NCI-H748 (cell line): ENCODE measurements around the gene MIF4GD.
"Not testable (repeated sequence)": the region's sequence is repeated elsewhere in the genome, so short reads cannot be mapped to it uniquely, and the experiment has no call there.

Experiments used
- DNase-seq: peaks from one replicate; lab custom pipeline; 2025; ENCODE audit not compliant: unreplicated experiment; lab: John Stamatoyannopoulos, UW

Gene MIF4GD

DNA sequence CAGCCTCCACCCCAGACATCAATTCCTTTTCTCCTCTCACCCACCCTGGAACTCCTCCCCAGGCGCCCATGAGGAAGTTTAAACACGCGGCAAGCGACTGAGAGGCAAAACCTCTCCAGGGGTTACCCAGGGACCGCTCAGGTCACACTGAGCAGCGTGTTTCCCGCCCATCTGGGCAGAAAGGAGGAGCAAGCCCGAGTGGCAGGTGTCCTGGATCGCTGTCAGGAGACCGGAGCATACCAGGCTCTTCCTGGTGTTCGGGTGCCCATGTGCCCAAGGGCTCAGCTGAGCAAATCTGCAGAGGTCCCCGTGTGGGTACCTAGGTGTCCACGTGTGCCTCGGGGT, 17.7 kb upstream of the MIF4GD start:
- DNase-seq: peak; percentile 68

- DNase-seq: no peak
These were observed 17.3 kb upstream of the MIF4GD start for GRCh38 chr17:75288359-75288758.

DNA sequence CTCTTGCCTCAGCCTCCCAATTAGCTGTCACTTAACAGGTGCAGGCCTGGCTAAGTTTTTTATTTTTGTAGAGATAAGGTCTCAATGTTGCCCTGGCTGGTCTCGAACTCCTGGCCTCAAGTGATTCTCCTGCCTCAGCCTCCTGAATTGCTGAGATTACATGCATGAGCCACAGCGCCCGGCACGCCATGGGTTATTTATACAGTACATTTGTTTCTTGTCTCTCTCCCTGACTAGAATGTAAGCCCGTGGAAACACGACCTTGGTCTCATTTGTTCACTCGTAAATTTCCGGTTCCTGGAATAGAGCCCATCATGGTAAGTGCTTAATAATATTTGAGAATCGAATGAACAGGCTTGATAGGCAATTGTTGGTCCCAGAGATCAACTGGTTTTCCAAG, 16.2 kb upstream of the MIF4GD start:
- DNase-seq: no peak

DNA sequence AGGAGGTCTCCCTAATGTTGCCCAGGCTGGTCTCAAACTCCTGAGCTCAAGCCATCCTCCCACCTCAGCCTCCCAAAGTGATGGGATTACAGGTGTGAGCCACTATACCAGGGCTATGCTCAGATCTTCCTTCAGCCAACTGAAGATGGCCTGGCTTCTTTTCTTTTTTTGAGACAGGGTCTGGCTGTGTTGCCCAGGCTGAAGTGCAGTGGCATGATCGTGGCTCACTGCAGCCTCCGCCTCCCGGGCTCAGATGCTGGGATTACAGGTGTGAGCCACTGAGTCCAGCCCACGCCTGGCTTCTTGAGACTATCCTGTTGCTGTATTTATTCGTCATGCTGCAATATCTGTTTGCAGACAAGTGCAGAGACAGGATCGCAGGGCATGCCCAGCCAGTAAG, 14.1 kb upstream of the MIF4GD start:
- no peak for DNase-seq

DNA sequence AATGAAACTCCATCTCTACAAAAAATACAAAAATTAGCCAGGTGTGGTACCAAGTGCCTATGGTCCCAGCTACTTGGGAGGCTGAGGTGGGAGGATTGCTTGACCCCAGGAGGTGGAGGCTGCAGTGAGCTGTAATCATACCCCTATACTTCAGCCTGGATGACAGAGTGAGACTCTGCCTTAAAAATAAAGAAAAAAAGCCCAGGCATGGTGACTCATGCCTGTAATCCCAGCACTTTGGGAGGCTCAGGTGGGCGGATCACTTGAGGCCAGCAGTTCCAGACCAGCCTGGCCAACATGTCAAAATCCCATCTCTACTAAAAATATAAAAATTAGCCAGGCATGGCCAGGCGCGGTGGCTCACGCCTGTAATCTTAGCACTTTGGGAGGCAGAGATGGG, 9.2 kb upstream of the MIF4GD start:
- DNase-seq: not testable (repeated sequence)

DNA sequence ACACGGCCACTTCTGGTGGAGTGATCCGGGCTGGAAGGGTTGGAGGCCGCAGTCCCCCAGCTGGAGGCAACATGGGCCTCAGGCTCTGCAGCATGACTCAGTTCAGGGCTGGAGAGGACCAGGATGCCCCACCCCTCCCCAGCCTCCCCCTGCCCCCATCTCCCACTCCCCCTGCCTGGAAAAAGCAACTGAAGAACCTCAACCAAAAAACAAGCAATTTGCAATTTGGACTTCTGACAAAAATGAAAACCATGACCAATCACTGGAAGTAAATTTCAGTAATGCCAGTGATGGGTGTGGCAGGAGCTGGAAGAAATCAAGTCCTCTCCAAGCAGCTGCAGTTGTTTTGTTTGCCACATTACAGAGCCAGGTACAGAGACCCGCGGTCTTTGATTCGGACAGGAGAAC, 6.6 kb upstream of the MIF4GD start:
- DNase-seq: no peak

DNA sequence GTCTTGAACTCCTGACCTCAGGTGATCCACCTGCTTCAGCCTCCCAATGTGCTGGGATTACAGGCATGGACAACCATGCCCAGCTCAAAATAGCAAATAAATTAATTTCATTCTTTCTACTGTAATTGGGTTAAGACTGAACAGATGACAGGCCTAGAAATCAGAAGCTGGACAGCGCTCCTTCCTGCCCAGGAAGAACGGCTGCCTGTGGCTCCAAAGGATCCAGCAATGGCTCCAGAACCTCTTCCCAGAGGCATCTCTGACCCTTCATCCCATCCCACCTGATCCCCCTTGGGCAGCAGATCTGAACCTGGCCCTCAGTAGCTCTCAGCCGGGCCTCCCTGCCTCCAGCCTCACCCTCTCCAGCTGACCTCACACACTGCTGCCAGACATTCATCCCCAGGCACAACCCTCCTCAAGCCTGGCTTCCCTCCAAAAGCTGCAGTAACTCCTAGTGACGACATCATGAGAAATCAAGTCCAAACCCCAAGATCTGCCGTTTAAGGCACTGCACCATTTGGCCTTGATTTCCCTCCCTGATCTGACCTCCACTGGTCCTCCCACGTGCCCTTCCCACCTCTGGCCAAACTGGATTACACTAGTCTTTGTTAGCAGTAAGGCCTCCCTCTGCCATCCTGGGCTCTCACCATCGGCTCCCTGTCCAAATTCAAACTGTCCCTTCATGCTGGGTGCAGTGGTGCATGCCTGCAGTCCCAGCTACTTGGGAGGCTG, 3.1 kb upstream of the MIF4GD start:
- no peak for DNase-seq

- DNase-seq: no peak
These were observed 1.8 kb upstream of the MIF4GD start for GRCh38 chr17:75272848-75273184.

- no peak for DNase-seq
These were observed 1.2 kb upstream of the MIF4GD start for GRCh38 chr17:75271955-75272847.

- peak; percentile 32 for DNase-seq
These were observed 363 bp upstream of the MIF4GD start for GRCh38 chr17:75271233-75271954.

DNA sequence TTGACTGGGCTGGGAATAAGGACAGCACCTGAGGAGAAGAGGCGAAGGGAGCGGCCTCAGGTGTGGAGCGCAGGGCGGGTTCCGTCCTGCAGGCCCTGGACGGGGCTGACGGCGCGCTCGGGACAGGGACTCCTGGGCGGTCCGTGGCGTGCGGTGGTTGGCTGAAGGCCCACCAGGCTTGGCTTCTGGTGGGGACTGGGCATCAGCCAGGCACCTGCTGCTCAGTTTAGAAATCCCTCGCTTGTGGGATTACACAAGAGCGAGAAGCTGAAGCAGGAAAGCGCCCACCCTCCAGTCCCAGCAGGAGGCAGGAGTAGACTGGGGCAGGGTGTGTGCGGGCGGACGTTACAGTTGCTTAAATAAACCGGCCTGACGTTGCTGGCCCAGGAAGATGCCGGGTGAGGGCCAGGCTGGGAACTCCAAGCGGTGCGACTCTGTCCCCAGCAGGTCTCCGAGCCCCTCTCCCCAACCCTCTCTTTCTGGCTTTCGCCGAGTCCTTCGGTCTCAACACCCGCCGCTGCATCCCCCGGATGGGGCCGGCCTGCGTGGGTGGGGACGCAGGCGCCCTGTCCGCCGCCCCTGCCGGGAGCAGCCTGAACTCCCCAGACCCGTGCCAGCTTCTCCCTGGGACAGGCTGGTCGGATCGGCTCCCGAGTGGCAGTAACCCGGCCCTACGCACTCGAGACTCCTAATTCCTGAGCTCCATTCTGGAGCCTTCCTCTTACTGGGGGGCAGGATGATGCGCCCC, 639 bp downstream of the MIF4GD start:
- DNase-seq: peak; percentile 66

DNA sequence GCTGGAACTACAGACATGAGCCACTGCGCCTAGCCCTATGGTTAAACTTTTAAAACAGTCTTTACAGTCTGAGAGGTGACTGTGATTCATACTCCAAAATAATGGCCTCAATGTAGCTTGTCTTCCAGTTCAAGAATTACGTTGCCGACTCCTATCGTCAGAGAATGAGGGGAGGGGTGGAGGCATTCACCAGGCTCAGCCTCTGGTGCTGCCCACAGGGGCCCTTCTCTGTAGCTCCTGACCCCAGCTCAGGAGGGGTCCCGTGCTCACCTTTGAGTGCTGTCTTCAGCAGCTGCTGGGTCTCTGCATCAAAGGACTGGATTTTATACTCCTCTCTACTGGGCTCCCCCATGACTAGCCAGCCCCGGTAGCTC, 1.2 kb downstream of the MIF4GD start:
- DNase-seq: no peak

GRCh38 chr17:75267411-75268232, 3.4 kb downstream of the MIF4GD start:
- DNase-seq: peak; percentile 18

GRCh38 chr17:75267153-75267410, 3.9 kb downstream of the MIF4GD start:
- DNase-seq: no peak

- DNase-seq: no peak
These were observed 4.5 kb downstream of the MIF4GD start for GRCh38 chr17:75266316-75267152.

DNA sequence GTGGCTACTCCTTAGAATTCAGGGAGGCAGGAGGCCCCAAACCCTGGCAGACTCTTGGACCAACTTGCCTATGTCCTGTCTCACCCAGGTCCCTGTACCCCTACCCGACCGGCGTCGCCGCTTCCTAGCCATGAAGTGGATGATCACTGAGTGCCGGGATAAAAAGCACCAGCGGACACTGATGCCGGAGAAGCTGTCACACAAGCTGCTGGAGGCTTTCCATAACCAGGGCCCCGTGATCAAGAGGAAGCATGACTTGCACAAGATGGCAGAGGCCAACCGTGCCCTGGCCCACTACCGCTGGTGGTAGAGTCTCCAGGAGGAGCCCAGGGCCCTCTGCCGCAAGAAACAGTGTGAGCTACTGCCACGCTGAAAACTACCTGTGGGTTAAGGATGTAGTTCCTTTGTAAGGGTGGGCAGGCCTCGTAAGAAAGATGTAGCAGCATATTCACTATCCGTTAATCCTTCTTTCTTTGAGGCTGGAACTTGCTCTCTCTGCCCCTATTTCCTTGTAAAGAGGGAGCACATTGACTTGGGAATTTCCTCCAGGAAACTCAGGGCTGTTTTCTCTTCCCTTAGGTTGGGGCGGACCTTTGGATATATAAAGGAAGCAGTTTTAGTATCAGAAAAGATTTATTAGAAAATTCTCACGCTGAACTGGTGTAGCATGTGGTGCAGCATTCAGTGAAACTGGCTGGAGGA, 5.3 kb downstream of the MIF4GD start:
- no peak for DNase-seq

DNA sequence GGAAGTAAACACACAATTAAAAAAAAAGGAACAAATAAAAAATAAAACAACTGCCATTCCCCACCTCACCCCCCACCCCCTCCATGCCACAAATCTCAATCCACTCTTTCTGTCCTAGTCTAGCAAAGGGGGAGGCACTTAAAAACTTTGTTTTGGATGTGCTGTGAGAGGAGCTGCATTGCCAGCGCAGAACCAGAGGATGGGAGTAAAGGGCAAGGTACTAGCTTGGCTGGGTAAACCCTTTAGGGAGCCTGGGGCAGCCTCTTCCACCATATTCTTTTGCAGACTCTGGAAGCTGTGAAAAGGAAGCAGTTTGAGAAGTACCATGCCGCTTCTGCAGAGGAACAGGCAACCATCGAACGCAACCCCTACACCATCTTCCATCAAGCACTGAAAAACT, 8.0 kb downstream of the MIF4GD start:
- DNase-seq: no peak

DNA sequence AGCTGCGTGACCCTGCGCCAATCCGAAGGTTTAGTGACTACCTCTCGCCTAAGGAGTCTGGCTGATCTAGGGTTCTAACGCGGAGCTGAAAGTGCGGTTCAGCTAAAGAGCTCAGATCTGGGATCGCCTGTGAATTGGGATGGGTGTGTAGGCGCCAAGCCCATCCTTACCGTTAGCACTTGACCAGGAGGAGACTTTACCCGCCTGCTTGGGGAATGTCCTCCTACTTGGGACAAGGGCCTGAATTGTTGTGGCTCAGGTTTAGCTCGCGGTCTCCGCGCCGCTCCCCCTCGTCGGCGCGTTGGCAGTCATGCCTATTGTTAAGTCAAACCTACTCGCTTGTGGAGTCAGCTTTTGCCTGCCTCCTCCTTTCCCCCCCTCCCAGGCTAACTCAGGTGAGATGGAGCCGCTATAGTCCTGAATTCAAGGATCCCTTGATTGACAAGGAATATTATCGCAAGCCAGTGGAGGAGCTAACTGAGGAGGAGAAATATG, 8.9 kb downstream of the MIF4GD start:
- peak; percentile 46 for DNase-seq
